IMR-90 (cell line): Measurements from ENCODE around the gene POLR3K.
"Not testable (repeated sequence)": the region's sequence is repeated elsewhere in the genome, so short reads cannot be mapped to it uniquely, and the experiment has no call there.

Experiments
- BHLHE40 ChIP-seq: fragments of 150-350 bp; IDR thresholded peaks from 2 replicates; pipeline ENCODE4 v1.6.1; 2016; ENCODE audit warnings: mild to moderate bottlenecking, low read depth, low read length
- FOS ChIP-seq: fragments of 150-350 bp; IDR thresholded peaks from 2 replicates; pipeline ENCODE4 v1.6.1; 2016; ENCODE audit warnings: low read depth, low read length
- NFE2L2 ChIP-seq: fragments of 150-350 bp; IDR thresholded peaks from 2 replicates; pipeline ENCODE4 v1.6.1; 2016; ENCODE audit warnings: low read depth, mild to moderate bottlenecking, low read length
- POLR2A ChIP-seq: IDR thresholded peaks from 2 replicates; pipeline ENCODE4 v1.6.1; 2012; ENCODE audit warnings: mild to moderate bottlenecking, low read depth, low read length
- RAD21 ChIP-seq: IDR thresholded peaks from 2 replicates; pipeline ENCODE4 v1.6.1; 2012; ENCODE audit warnings: low read length, improper control_type of control experiment
- RCOR1 ChIP-seq: IDR thresholded peaks from 2 replicates; pipeline ENCODE4 v1.6.1; 2012; ENCODE audit warnings: mild to moderate bottlenecking, low read length, improper control_type of control experiment; ENCODE audit not compliant: insufficient replicate concordance
- SMC3 ChIP-seq: fragments of 150-350 bp; IDR thresholded peaks from 2 replicates; pipeline ENCODE4 v1.6.1; 2016; ENCODE audit warnings: low read depth, mild to moderate bottlenecking, antibody characterized with exemption, low read length, moderate library complexity
- TF ChIP-seq, protein P1 (sequence below): conservative IDR thresholded peaks from 2 replicates; pipeline ENCODE4 v1.5.1; 2012; ENCODE audit warnings: mild to moderate bottlenecking, low read depth, low read length, improper control_type of control experiment

DNA sequence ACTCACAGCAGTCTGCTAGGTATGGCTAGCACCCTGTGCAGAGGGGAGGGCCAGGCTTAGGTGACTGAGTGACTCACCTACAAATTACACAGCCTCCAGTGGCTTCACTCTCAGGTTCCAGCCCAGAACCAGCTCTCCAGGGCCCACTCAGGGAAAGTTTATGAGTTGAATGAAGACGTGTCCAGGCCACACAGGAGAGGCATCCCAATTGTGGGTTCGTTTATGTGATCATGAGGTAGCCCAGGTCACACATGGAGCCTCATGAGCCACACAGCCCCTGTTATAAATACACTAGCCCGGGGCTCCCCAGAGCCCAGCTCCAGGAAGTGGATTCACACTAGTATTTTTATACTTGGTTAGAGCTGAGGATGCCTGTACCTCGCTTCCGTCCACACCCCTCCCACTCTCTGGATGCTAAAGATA lies 27.5 kb downstream of the POLR3K start:
- TF ChIP-seq, protein P1, sequence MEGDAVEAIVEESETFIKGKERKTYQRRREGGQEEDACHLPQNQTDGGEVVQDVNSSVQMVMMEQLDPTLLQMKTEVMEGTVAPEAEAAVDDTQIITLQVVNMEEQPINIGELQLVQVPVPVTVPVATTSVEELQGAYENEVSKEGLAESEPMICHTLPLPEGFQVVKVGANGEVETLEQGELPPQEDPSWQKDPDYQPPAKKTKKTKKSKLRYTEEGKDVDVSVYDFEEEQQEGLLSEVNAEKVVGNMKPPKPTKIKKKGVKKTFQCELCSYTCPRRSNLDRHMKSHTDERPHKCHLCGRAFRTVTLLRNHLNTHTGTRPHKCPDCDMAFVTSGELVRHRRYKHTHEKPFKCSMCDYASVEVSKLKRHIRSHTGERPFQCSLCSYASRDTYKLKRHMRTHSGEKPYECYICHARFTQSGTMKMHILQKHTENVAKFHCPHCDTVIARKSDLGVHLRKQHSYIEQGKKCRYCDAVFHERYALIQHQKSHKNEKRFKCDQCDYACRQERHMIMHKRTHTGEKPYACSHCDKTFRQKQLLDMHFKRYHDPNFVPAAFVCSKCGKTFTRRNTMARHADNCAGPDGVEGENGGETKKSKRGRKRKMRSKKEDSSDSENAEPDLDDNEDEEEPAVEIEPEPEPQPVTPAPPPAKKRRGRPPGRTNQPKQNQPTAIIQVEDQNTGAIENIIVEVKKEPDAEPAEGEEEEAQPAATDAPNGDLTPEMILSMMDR = not testable (repeated sequence)
- not testable (repeated sequence) for TF ChIP-seq SMC3, POLR2A, RCOR1, NFE2L2, RAD21, FOS, BHLHE40
